Myocyte (in vitro differentiated cells): ENCODE data around the gene IQCC. TPM values are rescaled to one million over a fixed set of nuclear protein-coding genes. Genes with fewer than 3 reads are reported as not detected.
A peak's percentile ranks its signal among the peaks of the same experiment; 100 is the strongest.
"Not testable (repeated sequence)": the region's sequence is repeated elsewhere in the genome, so short reads cannot be mapped to it uniquely, and the experiment has no call there.

Source experiments
- DNase-seq: peaks from one replicate; pipeline ENCODE4 v3.0.0-alpha.2; 2012; ENCODE audit warnings: low read depth
- polyA plus RNA-seq: library from polyadenylated mRNA; unstranded; fragments of >200 nt; gene quantifications from one replicate; pipeline ENCODE4 v1.2.1, GENCODE V29; 2012; ENCODE audit warnings: missing spikeins
- total RNA-seq: library from RNA; depleted of rRNA; stranded (reverse); fragments of >200 nt; gene quantifications from 2 replicates; pipeline ENCODE4 v1.2.3, GENCODE V29; 2014

The IQCC gene
- total RNA-seq: 2.0 and 2.3 TPM in 2 replicates
- polyA plus RNA-seq: 2.8 TPM

DNA sequence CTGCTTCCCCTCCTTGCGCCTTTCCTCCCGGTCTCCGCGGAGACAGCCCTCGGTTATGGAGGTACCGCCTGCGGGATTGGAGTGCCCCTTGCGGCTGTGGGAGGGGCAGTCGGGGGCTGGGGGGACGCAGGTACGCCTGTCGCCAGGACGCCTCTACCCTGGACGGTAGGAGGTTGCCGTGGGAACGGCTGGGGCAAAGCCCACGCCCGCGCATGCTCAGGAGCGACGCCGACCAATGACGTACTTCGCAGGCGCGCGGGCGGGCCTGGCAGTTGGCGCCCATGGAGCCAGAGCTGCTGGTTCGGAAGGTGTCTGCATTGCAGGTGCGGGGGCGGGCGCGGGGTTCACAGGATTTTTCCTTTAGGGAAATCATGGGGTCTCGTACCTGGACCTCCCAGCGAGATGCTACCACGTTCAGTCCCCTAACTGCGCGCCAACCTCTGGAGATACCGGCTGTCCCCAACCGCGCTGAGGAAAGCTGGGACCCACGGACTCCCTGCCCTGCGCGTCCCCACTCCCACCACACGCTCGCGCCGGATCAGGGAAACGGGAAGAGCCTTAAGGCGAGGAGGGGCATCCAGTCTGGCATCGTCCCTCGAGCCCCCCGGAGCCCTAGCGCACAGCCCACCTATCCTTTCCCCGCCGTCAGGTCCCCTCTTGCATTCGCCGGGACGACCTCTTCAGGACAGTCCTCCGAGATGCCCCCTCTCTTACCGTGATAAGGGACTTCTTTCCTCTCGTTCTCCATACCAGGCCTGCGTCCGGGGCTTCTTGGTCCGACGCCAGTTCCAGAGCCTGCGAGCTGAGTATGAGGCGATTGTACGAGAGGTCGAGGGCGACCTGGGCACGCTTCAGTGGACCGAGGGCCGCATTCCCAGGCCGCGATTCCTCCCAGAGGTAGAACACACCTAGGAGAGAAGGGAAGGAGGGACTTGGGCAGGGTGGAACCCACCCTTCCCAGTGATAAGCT lies at the start of gene IQCC:
Gene IQCC, plus strand, starts transcription at position 271 of the 970 bp plus-strand sequence. Its CDS starts 11 bp downstream, at position 282.
- peak; percentile 80 for DNase-seq

DNA sequence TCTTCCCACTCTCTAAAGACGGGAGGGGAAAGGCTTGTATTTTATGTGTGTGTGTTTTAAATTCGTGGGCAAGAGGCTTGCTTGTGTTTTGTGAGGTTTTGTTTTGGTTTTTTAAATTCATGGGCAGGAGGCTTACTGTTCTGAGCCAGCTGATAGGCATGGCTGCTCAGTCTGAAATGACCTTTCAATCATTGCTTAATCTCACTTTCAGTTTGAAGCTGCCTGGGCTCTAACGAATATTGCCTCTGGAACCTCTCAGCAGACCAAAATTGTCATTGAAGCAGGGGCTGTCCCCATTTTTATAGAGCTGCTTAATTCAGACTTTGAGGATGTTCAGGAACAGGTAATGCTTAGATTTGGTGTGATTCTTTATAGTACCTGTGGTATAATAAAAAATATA lies 46.3 kb upstream of the IQCC start:
- DNase-seq: no peak

DNA sequence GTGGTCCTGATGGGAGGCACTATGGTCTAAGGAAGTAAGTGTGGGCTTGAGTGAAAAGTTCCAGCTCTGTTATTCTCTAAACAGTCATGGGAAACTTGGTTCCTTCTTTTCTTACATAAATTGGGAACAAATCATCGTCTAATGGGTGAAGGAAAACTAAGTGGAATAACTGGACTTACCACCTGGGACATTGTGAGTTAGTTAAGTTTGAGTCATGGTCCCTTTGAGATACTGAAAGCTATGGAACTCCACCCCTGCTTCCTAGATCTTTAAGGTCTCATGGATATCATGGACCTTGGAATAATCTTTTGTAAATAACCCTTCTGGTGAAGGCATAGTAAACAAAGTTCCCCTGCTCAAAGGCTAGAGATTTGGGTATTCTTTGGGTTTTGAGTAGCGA lies 42.1 kb upstream of the IQCC start:
- no peak for DNase-seq

DNA sequence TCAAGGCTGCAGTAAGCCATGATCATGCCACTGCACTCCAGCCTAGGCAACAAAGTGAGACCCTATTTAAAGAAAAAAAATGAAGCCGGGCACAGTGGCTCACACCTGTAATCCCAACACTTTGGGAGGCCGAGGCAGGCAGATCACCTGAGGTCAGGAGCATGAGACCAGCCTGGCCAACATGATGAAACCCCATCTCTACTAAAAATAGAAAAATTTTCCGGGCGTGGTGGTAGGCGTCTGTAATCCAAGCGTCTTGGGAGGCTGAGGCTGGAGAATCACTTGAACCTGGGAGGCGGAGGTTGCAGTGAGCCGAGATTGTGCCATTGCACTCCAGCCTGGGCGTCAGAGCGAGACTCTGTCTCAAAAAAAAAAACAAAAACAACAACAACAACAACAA lies 39.8 kb upstream of the IQCC start:
- DNase-seq: not testable (repeated sequence)

DNA sequence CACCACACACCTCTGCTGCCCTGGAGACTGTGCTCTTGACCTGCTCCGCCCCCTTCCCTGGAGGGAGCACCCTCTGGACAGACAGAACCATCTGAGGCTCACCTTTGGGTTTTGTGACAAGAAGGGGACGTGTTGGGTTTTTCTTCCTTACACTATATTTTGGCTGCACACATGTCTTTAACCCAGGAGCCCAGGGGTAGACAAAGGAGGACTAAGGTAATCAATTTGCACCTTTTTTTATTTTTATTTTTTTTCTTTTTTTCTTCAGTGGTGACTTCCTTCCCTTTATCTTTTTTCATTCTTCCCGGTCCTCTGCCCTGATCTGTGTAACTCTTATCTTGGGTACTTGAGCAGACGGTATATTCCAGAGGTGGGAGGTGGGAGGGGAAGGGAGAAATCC lies 34.5 kb upstream of the IQCC start:
- DNase-seq: no peak

DNA sequence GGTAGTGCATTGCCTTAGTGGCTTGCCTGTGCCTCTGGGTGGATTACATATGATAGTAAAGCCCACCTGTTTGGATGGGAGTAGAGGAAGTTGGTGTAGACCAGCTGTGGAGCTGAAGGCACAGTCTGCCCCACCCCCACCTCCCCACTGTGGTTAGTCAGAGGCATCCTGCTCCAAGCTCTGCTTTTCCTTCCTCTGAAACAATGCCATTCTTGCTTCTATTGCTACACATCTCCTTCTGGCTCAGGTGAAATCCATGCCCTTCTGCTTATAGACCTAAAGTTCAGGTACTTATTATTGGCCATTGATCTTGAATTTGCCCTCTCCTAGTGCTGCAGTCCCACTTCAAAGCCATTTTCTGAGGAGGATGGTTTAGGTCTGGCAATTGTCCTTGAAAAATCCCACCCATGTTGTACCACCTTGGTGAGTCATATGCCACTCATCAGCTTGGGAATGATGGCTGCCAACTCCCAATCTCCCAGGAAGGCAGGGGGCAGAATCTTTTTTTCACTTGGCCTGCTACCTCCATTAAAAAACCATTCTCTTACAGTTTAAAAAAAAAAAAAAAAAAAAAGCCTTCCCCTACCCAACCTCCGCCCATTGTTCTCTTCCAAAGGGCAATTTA lies 32.7 kb upstream of the IQCC start:
- peak; percentile 31 for DNase-seq

DNA sequence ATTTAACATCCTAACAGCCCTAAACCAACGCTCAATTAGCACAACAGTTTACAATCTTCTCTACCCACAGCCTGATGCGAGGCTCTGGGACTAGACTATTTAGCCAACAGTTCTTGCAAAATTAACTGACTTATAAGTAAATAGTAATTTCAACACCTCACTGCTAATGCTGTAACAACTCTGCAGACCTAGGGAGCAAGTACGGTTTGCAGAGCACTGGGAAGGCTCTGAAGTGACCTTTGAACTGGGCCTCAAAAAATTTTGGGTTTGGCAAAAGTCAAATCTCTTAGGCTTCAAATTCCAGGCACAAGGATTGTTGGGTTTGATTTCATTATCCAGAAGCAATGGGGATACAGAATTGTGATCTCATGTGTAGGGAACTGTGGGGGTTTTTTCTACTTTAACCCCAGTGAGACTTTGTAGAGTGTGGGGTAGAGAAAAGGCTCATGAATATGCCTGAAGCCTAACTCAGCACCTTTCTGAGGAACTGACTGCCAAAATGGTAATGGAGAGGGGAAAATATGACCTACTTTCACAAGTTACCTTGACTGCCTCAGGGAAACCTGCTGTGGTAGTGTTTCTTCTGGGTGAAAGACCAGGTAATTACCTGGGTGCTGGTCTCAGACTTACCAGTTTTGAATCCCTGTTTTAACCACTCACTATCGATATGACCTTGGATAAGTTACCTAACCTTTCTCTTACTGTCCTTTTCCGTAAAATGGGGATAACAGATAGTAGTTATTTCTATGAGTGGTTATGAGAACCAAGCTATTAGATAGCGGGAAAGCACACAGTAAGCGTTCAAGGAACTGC lies 26.9 kb upstream of the IQCC start:
- no peak for DNase-seq

DNA sequence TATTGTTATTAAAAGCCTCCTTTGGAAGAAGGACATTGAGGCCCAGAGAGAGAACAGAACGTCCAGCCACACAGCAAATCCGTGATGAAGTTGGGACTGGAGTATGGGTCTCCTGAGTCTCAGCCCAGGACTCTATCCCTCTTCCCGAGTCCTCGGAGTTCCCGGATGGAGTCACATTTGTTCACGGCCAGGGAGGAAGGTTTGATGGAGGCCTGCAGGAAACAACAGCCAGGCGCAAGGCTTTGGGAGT lies 26.4 kb upstream of the IQCC start:
- DNase-seq: no peak

DNA sequence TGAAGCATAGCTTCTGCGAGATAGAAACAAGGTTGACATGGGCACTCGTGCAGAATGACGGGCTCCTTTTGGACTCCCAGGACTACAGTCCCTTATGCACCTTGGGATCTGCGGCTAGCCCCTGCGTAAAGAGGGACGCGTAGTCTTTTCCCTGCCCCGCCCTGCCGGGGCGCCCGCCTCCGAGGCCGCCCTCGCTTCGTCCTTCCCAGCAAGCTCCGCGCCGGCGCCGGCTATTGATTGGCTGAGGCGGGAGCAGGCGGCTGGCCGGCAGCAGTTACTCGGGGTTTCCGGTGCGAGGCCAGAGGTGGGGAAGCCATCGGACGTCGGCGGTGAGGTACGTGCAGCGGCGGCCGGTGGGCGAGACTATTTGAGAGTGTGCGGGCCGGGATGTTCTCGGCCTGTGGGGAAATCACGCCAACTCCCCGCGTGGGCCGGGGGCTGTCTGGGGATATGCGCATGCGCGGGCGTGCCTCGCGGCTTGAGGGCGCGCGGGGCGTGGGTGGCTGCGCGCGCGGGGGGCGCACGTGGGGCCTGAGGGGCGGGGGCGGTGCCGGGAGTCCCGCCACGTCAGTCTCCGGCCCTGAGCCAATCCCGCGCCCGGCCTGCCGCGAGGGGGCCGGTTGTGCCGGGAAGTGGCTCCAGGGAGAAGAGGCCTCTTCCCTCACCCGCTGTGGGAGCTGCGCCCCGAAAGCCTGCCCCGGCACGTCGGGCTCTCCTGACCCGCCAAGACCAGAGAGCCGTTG lies 25.9 kb upstream of the IQCC start, which contains the start of gene TXLNA:
Gene TXLNA, plus strand, starts transcription at position 233 of the 743 bp plus-strand sequence. CDS start 671 bp downstream, outside the sequence.
- peak; percentile 93 for DNase-seq

DNA sequence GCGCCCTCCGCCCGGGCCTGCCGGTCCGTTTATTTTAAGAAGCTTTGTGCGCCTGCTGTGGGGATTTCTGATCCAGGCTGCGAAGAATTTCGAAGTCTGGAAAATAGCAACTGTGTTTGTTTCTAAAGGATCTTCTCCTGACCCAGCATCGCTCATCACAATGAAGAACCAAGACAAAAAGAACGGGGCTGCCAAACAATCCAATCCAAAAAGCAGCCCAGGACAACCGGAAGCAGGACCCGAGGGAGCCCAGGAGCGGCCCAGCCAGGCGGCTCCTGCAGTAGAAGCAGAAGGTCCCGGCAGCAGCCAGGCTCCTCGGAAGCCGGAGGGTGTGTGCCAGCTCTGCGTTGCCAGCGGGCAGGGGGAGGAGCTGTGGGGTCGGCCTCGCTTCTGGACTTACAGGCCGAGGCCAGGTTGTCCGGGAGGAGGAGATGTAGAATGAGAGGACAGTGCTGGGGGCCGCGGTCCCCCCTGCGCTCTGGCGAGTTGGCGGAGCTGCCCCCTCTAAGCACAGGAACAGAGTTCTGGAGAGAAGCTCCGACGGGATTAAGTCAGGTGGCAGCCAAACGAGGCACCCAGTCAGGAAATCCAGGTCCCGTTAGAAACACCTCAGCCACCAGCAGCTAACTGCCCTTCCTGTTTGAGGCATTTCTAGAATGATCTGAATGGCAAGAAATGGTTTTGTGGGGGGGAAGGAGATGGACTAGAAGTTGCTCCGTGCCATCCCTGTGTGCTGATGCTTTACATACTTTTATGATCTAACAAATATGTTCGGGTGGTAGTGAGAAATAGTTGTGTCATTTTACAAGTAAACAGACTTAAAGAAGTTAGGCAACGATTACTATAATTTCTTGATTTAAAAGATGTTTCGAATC lies 25.0 kb upstream of the IQCC start:
- peak; percentile 67 for DNase-seq

DNA sequence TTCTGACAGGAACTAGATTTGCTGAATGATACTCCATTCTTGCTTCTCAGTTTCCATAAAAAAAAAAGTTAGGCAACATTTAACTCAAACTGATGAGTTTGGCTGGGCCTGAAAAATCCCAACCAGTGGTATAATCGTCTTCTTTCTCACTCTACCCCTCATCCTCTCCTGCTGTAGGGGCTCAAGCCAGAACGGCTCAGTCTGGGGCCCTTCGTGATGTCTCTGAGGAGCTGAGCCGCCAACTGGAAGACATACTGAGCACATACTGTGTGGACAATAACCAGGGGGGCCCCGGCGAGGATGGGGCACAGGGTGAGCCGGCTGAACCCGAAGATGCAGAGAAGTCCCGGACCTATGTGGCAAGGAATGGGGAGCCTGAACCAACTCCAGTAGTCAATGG lies 24.4 kb upstream of the IQCC start:
- no peak for DNase-seq

DNA sequence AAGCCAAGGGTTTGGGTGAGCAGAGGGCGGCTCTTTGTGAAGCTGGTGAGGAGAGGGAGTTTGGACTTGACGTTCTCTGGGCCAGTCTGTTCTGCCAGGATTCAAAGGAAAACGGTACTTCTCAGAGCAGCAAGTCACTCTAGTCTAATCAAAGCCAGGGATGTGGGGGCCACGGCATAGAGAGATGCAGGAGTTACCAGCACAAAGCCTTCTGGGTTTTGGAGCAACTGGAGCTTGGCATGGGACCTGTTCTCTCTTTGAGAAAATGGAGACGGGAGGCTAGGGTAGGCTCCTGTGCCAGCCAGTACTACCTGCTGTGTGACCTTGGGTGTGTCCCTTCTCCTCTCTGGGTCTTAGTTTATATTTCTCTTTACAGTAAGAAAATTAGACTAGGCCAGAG lies 23.9 kb upstream of the IQCC start:
- no peak for DNase-seq

DNA sequence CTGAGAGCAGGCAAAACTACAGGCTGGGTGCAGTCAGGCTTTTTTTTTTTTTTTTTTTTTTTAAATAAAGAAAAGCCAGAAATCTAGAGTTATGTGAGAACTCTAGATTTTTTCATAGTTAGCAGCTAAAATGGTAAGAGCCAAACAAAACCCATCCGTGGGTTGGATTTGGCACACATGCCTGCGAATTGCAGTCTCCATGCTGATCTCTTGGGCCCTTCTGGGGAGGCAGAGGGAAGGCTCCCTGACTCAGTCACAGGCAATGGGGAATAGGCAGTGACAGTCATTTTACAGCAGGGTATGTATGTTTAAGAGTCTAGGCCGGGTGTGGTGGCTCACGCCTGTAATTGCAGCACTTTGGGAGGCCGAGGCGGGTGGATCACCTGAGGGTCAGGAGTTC lies 23.4 kb upstream of the IQCC start:
- no peak for DNase-seq

DNA sequence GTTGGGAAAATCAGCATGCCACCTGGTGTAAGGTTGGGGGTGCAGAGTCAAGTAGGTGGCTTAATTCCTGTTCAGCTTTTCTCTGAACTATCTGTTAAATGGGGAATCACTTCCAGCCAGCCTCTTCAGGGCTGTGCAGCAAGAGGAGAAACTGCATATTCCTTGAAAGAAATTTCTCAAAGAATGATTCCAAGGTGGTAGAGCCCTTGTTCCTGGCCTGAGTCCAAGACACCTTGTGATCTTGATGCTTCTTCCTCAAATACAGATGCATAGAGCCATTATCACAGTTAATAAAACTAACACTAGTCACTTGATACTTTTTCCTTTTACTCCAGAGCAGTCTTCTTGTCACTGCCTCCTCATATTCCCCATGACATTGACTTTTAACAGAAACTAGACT lies 20.8 kb upstream of the IQCC start:
- DNase-seq: no peak

DNA sequence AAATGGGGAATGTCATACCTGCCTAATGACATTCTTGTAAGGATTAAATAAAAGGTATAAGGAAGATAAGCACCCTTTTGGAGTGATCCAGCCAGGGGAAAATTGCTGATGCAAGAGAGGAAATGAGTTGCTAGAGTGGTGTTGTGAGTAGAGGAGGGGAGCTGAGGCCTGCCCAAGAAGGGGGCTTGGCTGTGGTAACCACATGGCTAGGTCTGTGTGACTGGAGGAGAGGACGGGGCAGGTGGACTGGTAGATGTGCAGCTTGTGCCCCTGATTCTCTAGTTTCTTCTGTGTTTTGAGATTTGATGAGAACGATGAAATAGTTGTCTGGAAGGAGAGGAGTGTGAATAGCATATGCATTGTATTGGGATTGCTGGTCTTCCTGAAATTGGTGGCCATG lies 19.4 kb upstream of the IQCC start:
- no peak for DNase-seq

DNA sequence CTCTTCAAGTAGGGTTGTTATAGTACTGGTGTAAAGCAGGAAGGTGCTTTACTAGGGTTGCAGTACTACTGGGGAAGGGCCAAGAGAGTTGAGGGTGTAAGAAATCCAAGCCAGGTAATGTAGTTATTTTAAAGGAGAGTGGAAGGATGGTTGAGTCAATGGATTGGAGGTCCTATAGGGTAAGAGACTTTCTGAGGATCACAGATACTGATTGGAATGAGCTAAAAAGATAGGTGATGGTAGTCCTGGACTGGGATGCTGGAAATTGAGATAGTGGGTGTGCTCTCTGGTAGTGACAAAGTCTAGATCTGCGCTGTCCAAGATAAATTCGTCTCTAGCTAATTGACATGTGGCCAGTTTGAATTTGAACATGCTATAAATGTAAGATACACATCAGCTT lies 19.0 kb upstream of the IQCC start:
- no peak for DNase-seq

DNA sequence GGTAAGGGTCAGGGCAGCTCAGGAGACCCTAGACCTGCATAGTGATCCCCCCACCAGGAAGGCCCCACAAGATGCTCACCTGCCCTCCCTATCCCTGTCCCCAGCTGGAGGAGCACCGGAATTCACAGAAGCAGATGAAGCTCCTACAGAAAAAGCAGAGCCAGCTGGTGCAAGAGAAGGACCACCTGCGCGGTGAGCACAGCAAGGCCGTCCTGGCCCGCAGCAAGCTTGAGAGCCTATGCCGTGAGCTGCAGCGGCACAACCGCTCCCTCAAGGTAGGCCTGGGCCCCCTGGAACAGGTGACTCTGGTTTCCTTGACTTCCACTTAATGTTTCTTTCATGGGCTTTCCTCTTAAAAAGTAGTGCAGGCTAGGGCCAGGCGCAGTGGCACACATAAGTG lies 17.6 kb upstream of the IQCC start:
- no peak for DNase-seq

DNA sequence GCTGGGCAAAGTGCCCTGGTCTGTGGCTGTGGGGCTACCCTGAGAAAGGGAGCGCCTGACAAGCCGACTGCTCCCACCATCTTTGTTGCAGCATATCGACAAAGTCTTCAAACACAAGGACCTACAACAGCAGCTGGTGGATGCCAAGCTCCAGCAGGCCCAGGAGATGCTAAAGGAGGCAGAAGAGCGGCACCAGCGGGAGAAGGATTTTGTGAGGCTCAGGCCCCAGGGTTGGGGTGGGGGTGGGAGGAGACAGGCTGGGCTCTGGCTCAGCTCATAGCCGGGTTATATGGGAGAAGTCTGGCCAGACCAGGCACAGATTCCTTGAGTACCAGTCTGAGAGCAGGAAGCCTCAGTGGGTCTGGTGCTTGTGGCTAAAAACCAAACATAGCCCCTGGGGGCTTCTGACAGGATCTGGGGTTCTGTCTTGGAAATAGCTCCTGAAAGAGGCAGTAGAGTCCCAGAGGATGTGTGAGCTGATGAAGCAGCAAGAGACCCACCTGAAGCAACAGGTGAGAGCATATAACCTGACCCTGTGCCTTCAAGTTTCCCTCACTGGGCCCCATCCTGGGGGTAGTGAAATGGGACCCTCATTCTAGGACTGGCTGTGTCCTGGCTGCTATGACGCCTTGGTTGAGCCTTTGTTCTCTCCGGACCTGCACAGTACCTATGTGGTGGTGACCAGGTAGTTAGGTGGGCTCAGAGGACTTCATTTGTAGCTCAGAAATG lies 13.1 kb upstream of the IQCC start:
- DNase-seq: no peak

DNA sequence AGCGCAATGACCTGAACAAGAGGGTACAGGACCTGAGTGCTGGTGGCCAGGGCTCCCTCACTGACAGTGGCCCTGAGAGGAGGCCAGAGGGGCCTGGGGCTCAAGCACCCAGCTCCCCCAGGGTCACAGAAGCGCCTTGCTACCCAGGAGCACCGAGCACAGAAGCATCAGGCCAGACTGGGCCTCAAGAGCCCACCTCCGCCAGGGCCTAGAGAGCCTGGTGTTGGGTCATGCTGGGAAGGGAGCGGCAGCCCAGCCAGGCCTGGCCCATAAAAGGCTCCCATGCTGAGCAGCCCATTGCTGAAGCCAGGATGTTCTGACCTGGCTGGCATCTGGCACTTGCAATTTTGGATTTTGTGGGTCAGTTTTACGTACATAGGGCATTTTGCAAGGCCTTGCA lies 10.5 kb upstream of the IQCC start:
- no peak for DNase-seq

DNA sequence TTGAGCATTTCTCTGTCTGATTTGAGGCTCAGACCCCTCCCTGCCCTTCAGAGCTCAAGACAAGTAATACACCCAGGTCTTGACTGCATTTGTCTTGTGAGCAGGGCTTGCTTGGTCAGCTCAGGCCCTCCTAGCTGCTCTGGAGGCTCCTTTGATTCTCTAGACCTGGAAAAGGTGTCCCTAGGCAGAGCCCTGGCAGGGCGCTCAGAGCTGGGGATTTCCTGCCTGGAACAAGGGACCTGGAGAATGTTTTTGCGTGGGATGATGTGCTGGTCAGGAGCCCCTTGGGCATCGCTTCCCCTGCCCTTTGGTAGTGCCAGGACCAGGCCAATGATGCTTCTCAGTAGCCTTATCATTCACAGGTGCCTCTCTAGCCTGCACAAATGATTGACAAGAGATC lies 9.9 kb upstream of the IQCC start:
- no peak for DNase-seq
